GM12872 (cell line): Measurements from ENCODE around the gene DEGS2.

ENCODE experiments used
- CTCF ChIP-seq: IDR thresholded peaks from 3 replicates; pipeline ENCODE4 v1.5.1; 2011; ENCODE audit warnings: low read depth, mild to moderate bottlenecking, low read length, moderate library complexity; ENCODE audit not compliant: insufficient read depth

DEGS2 gene

GRCh38 chr14:100142073-100143040 lies 17.1 kb downstream of the DEGS2 start:
- TF ChIP-seq CTCF, result no peak

GRCh38 chr14:100141098-100141497 lies 18.3 kb downstream of the DEGS2 start:
- no peak for TF ChIP-seq CTCF

- TF ChIP-seq CTCF, result no peak
These were observed 18.9 kb downstream of the DEGS2 start for GRCh38 chr14:100140452-100141078.

GRCh38 chr14:100138955-100139354 lies 20.5 kb downstream of the DEGS2 start:
- no peak for TF ChIP-seq CTCF

GRCh38 chr14:100138082-100138787 lies 21.2 kb downstream of the DEGS2 start:
- no peak for TF ChIP-seq CTCF

GRCh38 chr14:100137173-100137572 lies 22.3 kb downstream of the DEGS2 start:
- no peak for TF ChIP-seq CTCF

GRCh38 chr14:100135784-100136183 lies 23.7 kb downstream of the DEGS2 start:
- no peak for TF ChIP-seq CTCF
